Type B pancreatic cell (in vitro differentiated cells): ENCODE data around the gene SLCO2B1. TPM values are rescaled to one million over a fixed set of nuclear protein-coding genes. Genes with fewer than 3 reads are reported as not detected.
A peak's percentile ranks its signal among the peaks of the same experiment; 100 is the strongest.
"Not testable (repeated sequence)": the region's sequence is repeated elsewhere in the genome, so short reads cannot be mapped to it uniquely, and the experiment has no call there.

ENCODE experiments used
- DNase-seq: peaks from one replicate; pipeline ENCODE4 v3.0.0; 2021; ENCODE audit warnings: mixed read lengths; ENCODE audit not compliant: unreplicated experiment; ENCODE audit errors: extremely low spot score
- H3K27ac Mint-ChIP-seq: 2 replicates; pipeline ENCODE4 v1.8.0; 2021; ENCODE audit warnings: mild to moderate bottlenecking, mixed read lengths
- H3K27me3 Mint-ChIP-seq: 2 replicates; pipeline ENCODE4 v1.8.0; 2021; ENCODE audit warnings: mixed read lengths
- H3K36me3 Mint-ChIP-seq: 2 replicates; pipeline ENCODE4 v1.8.0; 2021; ENCODE audit warnings: mixed read lengths
- H3K4me1 Mint-ChIP-seq: one replicate; pipeline ENCODE4 v1.8.0; 2021; ENCODE audit warnings: mixed read lengths; ENCODE audit not compliant: unreplicated experiment
- H3K4me3 Mint-ChIP-seq: 2 replicates; pipeline ENCODE4 v1.8.0; 2021; ENCODE audit warnings: mild to moderate bottlenecking, mixed read lengths
- H3K9me3 Mint-ChIP-seq: 2 replicates; pipeline ENCODE4 v1.8.0; 2021; ENCODE audit warnings: mixed read lengths
- long read RNA-seq: library from polyadenylated mRNA; unstranded; transcript quantifications from one replicate; pipeline ENCODE4 v2.0.0, GENCODE V29; 2020
- total RNA-seq: library from RNA; stranded (reverse); gene quantifications from 2 replicates; pipeline ENCODE4 v1.2.1, GENCODE V29; 2021; ENCODE audit warnings: low replicate concordance
- TF ChIP-seq, protein P1 (sequence below): fragments of 200-600 bp; sonication (generic); conservative IDR thresholded peaks from 2 replicates; pipeline ENCODE4 v1.5.0; 2021; ENCODE audit warnings: antibody characterized with exemption, mild to moderate bottlenecking

Gene SLCO2B1, protein sequence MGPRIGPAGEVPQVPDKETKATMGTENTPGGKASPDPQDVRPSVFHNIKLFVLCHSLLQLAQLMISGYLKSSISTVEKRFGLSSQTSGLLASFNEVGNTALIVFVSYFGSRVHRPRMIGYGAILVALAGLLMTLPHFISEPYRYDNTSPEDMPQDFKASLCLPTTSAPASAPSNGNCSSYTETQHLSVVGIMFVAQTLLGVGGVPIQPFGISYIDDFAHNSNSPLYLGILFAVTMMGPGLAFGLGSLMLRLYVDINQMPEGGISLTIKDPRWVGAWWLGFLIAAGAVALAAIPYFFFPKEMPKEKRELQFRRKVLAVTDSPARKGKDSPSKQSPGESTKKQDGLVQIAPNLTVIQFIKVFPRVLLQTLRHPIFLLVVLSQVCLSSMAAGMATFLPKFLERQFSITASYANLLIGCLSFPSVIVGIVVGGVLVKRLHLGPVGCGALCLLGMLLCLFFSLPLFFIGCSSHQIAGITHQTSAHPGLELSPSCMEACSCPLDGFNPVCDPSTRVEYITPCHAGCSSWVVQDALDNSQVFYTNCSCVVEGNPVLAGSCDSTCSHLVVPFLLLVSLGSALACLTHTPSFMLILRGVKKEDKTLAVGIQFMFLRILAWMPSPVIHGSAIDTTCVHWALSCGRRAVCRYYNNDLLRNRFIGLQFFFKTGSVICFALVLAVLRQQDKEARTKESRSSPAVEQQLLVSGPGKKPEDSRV
- 5.6 and 23.5 TPM in 2 replicates for total RNA-seq
- long read RNA-seq, full-length matches to known transcripts: 8 of 18 reads
- long read RNA-seq, partial matches to known transcripts: 4 of 18 reads
- long read RNA-seq, other reads (novel, unspliced or antisense): 6 of 18 reads

DNA sequence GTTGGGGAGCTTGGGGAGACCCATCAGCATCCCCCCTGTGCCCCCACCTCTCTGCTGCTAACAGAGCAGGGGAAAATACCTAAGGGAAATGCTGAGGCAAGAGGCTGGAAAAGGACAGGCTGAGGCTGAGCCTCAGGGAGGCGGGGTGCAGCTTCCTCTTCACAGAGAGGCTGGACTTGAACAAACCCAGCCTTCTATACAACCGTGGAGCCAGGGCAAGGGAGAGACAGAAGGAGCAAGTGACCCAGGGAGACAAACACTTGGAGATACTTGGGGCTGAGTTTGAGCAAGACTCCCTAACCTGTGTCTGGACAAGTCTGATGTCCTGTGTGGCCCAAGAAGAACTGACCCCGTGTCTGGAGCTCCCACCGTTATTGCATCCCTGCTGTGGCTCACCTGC lies at the start of gene SLCO2B1:
Gene SLCO2B1 (plus strand): TSS at position 229 of the 400 bp plus-strand sequence. CDS start 275 bp downstream, outside the sequence.
- DNase-seq: no peak
- Mint-ChIP-seq H3K9me3 (no peaks in the 10 kb centered on the region), H3K4me1 (peaks cover 4% of the 10 kb centered on the region), H3K4me3 (peak within 1 kb of the TSS; percentile 42), H3K27me3 (peaks cover 12% of the 10 kb centered on the region), H3K27ac (peak within 1 kb of the TSS; percentile 68), H3K36me3 (no peaks in the 10 kb centered on the region)
- TF ChIP-seq, protein P1, sequence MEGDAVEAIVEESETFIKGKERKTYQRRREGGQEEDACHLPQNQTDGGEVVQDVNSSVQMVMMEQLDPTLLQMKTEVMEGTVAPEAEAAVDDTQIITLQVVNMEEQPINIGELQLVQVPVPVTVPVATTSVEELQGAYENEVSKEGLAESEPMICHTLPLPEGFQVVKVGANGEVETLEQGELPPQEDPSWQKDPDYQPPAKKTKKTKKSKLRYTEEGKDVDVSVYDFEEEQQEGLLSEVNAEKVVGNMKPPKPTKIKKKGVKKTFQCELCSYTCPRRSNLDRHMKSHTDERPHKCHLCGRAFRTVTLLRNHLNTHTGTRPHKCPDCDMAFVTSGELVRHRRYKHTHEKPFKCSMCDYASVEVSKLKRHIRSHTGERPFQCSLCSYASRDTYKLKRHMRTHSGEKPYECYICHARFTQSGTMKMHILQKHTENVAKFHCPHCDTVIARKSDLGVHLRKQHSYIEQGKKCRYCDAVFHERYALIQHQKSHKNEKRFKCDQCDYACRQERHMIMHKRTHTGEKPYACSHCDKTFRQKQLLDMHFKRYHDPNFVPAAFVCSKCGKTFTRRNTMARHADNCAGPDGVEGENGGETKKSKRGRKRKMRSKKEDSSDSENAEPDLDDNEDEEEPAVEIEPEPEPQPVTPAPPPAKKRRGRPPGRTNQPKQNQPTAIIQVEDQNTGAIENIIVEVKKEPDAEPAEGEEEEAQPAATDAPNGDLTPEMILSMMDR: no peak

GRCh38 chr11:75101424-75102128 lies 49.3 kb upstream of the SLCO2B1 start:
- no peaks in the 10 kb centered on the region for H3K36me3 Mint-ChIP-seq
- no peaks in the 10 kb centered on the region for H3K9me3 Mint-ChIP-seq
- no peak for DNase-seq
- no peak overlapping the region for H3K4me3 Mint-ChIP-seq
- TF ChIP-seq, protein P1: no peak
- peaks cover 11% of the 10 kb centered on the region for H3K27me3 Mint-ChIP-seq
- H3K4me1 Mint-ChIP-seq: no peaks in the 10 kb centered on the region
- H3K27ac Mint-ChIP-seq: no peak overlapping the region

- H3K4me3 Mint-ChIP-seq: no peak overlapping the region
- no peak for DNase-seq
- H3K9me3 Mint-ChIP-seq: no peaks in the 10 kb centered on the region
- H3K27ac Mint-ChIP-seq: no peak overlapping the region
- TF ChIP-seq, protein P1: no peak
- no peaks in the 10 kb centered on the region for H3K4me1 Mint-ChIP-seq
- H3K27me3 Mint-ChIP-seq: peaks cover 11% of the 10 kb centered on the region
- no peaks in the 10 kb centered on the region for H3K36me3 Mint-ChIP-seq
These were observed 47.4 kb upstream of the SLCO2B1 start for GRCh38 chr11:75103380-75104026.

DNA sequence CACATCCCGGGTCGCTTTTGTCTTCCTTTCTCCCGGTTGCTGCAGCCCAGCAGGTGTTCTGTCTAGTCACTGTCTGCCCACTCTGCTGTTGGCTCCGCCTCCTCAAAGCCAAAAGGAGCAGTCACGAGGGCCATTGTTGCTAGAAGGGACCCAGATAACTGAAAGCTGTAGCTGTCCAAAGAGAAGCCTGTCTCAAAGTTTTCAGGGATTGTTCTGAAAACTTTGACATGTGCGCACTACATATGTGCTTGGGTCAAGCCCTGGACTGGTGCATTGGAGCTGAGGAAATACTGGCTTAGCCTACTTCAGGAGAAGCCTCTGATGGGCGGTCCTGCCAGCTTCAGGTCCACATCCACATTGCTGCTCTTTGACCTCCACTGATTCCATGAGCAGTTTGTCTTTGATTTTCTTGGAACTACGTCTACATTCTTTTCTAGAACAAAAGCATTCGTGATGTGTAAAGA lies 45.4 kb upstream of the SLCO2B1 start:
- Mint-ChIP-seq H3K36me3 (no peaks in the 10 kb centered on the region), H3K27ac (no peak overlapping the region), H3K9me3 (no peaks in the 10 kb centered on the region), H3K27me3 (peaks cover 8% of the 10 kb centered on the region), H3K4me3 (no peak overlapping the region), H3K4me1 (no peaks in the 10 kb centered on the region)
- no peak for DNase-seq
- TF ChIP-seq, protein P1: no peak

GRCh38 chr11:75105967-75106681 lies 44.8 kb upstream of the SLCO2B1 start:
- not testable (repeated sequence) for H3K9me3 Mint-ChIP-seq, H3K4me1 Mint-ChIP-seq, H3K4me3 Mint-ChIP-seq, DNase-seq, H3K36me3 Mint-ChIP-seq, H3K27me3 Mint-ChIP-seq, H3K27ac Mint-ChIP-seq
